Transverse colon (tissue), 4 donors: ENCODE results near the gene PAFAH1B2.

ENCODE experiments used
- POLR2A ChIP-seq: fragments of 450-650 bp; IDR thresholded peaks from one replicate; pipeline ENCODE4 v1.6.1; 2016; ENCODE audit warnings: antibody characterized with exemption, mild to moderate bottlenecking, moderate library complexity
- POLR2AphosphoS5 ChIP-seq, 3 donors: sonication (generic); formaldehyde crosslinking; IDR thresholded peaks; one replicate each; pipeline ENCODE4 v1.6.1; 2016; ENCODE audit warnings: antibody characterized with exemption in 3 of 3
- TF ChIP-seq, protein P1 (sequence below), 5 experiments: fragments of 200-600 bp in 3 of 5; fragments of 450-650 bp in 2 of 5; sonication (generic) in 3 of 5; IDR thresholded peaks; 1 replicate in 2 of 5; 2 replicates in 3 of 5; pipeline ENCODE4 v1.5.1; 2016 to 2017; ENCODE audit warnings: antibody characterized with exemption in 5 of 5, inconsistent platforms in 3 of 5, mild to moderate bottlenecking in 2 of 5, moderate library complexity in 1 of 5

GRCh38 chr11:117096201-117096991, 47.7 kb upstream of the PAFAH1B2 start:
- no peak for TF ChIP-seq POLR2A
- TF ChIP-seq, protein P1, sequence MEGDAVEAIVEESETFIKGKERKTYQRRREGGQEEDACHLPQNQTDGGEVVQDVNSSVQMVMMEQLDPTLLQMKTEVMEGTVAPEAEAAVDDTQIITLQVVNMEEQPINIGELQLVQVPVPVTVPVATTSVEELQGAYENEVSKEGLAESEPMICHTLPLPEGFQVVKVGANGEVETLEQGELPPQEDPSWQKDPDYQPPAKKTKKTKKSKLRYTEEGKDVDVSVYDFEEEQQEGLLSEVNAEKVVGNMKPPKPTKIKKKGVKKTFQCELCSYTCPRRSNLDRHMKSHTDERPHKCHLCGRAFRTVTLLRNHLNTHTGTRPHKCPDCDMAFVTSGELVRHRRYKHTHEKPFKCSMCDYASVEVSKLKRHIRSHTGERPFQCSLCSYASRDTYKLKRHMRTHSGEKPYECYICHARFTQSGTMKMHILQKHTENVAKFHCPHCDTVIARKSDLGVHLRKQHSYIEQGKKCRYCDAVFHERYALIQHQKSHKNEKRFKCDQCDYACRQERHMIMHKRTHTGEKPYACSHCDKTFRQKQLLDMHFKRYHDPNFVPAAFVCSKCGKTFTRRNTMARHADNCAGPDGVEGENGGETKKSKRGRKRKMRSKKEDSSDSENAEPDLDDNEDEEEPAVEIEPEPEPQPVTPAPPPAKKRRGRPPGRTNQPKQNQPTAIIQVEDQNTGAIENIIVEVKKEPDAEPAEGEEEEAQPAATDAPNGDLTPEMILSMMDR (IDR thresholded peaks at IDR 0.05) = no peak
- TF ChIP-seq POLR2AphosphoS5 (IDR thresholded peaks at IDR 0.05) = peak in 1 of 3 donors; percentile 9
